Activated naive CD4-positive, alpha-beta T cell treated with anti-CD3 and anti-CD28 coated beads, Interleukin-2, amount 50 U/mL, for 24 hours (primary cell): Measurements from ENCODE around the gene DNAJC22.
"Not testable (repeated sequence)": the region's sequence is repeated elsewhere in the genome, so short reads cannot be mapped to it uniquely, and the experiment has no call there.

ENCODE experiments used
- H3K27ac Mint-ChIP-seq: one replicate; pipeline ENCODE4 v1.8.0; 2021; ENCODE audit warnings: mild to moderate bottlenecking, mixed read lengths
- H3K27me3 Mint-ChIP-seq: one replicate; pipeline ENCODE4 v1.8.0; 2021; ENCODE audit warnings: mixed read lengths
- H3K36me3 Mint-ChIP-seq: one replicate; pipeline ENCODE4 v1.8.0; 2021; ENCODE audit warnings: mixed read lengths
- H3K4me1 Mint-ChIP-seq: one replicate; pipeline ENCODE4 v1.8.0; 2021; ENCODE audit warnings: mixed read lengths
- H3K4me3 Mint-ChIP-seq: one replicate; pipeline ENCODE4 v1.8.0; 2021; ENCODE audit warnings: mild to moderate bottlenecking, mixed read lengths
- H3K9me3 Mint-ChIP-seq: one replicate; pipeline ENCODE4 v1.8.0; 2021; ENCODE audit warnings: mixed read lengths

DNAJC22 gene

DNA sequence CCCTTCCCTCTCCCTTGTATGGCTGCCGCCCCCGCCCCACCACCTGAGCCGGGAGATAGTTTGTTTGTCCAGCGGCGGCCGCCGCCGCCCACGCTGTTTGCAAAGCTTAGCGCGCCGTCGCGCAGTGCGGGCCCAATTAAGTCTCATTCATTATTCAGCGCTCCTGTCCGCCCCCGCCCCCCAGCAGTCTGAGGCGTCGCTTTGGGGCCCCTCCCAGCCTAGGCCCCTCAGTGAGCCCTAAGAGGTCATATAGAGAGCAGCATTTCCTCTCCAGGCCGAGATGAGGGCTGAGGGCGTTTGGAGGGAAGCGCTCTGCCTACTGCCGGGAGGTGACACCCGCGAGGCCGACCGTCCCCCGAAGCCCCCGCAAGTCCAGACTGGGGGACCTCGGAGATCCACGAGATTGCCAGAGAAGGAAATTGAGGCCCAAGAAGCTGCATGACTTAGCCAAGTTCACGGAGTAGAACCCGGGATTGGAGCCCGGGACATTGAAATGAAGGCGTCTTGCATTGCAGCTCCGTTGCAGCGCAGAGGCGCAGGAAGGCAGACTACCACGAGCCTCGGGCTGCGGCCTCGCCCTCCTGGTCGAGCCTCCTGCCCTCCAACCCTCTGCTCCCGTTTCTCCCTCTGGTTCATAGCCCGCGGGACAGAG, at the start of gene DNAJC22:
Gene DNAJC22 (plus strand): TSS at position 230 of the 652 bp plus-strand sequence. CDS start 1,985 bp downstream, outside the sequence.
- Mint-ChIP-seq H3K27me3 (peaks cover 40% of the 10 kb centered on the region), H3K4me1 (peaks cover 40% of the 10 kb centered on the region), H3K36me3 (no peaks in the 10 kb centered on the region), H3K4me3 (peak within 1 kb of the TSS; percentile 81), H3K9me3 (no peaks in the 10 kb centered on the region), H3K27ac (peak within 1 kb of the TSS; percentile 55)

DNA sequence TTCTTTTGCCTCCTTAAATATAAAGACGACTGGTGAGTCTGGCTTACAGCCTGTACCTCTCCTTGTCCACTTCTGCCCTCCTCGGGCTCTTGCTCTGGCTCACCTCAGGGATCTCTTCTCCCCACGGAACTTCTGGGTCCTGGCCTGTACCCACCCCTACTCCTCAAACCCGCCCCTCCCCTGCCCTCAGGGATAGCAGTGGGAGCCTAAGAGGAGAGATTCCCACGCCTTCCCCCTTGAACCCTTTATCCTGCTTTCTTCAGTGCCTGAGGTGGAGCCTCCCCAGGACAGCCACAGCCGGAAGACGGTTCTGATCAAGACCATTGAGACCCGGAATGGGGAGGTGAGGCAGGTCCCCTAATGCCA, 49.0 kb upstream of the DNAJC22 start:
- Mint-ChIP-seq H3K4me3 (peak overlapping the region; percentile 44), H3K4me1 (peaks cover 19% of the 10 kb centered on the region), H3K27me3 (peaks cover 29% of the 10 kb centered on the region), H3K27ac (peak overlapping the region; percentile 46), H3K9me3 (no peaks in the 10 kb centered on the region), H3K36me3 (no peaks in the 10 kb centered on the region)

GRCh38 chr12:49298160-49298559, 48.5 kb upstream of the DNAJC22 start:
- Mint-ChIP-seq H3K4me1 (peaks cover 19% of the 10 kb centered on the region), H3K27ac (peak overlapping the region; percentile 46), H3K9me3 (no peaks in the 10 kb centered on the region), H3K4me3 (no peak overlapping the region), H3K27me3 (peaks cover 34% of the 10 kb centered on the region), H3K36me3 (no peaks in the 10 kb centered on the region)

DNA sequence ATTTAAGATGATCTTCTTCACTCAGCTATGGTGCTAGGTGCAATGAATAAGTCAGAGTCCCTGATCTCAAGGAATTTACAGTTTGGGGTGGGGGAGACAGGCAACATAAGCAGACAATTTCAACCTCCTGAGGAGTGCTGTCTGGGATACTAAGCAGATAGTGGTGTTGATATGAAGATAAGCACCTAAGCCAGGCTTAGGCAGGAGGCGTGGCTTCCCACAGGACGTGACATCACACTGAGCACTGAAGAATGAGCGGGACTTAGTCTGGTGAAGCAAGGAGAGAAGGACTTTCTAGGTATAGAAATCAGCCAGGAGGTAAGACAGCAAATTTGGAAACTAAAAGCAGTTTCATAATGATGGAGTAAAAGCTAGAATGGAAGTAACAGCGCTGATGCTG, 44.9 kb upstream of the DNAJC22 start:
- no peaks in the 10 kb centered on the region for H3K36me3 Mint-ChIP-seq
- no peaks in the 10 kb centered on the region for H3K9me3 Mint-ChIP-seq
- no peak overlapping the region for H3K4me3 Mint-ChIP-seq
- H3K27ac Mint-ChIP-seq = no peak overlapping the region
- peaks cover 12% of the 10 kb centered on the region for H3K4me1 Mint-ChIP-seq
- peaks cover 31% of the 10 kb centered on the region for H3K27me3 Mint-ChIP-seq

- Mint-ChIP-seq H3K36me3 (no peaks in the 10 kb centered on the region), H3K4me1 (no peaks in the 10 kb centered on the region), H3K27ac (no peak overlapping the region), H3K27me3 (peaks cover 24% of the 10 kb centered on the region), H3K4me3 (no peak overlapping the region), H3K9me3 (no peaks in the 10 kb centered on the region)
These were observed 42.5 kb upstream of the DNAJC22 start for GRCh38 chr12:49304161-49304560.

DNA sequence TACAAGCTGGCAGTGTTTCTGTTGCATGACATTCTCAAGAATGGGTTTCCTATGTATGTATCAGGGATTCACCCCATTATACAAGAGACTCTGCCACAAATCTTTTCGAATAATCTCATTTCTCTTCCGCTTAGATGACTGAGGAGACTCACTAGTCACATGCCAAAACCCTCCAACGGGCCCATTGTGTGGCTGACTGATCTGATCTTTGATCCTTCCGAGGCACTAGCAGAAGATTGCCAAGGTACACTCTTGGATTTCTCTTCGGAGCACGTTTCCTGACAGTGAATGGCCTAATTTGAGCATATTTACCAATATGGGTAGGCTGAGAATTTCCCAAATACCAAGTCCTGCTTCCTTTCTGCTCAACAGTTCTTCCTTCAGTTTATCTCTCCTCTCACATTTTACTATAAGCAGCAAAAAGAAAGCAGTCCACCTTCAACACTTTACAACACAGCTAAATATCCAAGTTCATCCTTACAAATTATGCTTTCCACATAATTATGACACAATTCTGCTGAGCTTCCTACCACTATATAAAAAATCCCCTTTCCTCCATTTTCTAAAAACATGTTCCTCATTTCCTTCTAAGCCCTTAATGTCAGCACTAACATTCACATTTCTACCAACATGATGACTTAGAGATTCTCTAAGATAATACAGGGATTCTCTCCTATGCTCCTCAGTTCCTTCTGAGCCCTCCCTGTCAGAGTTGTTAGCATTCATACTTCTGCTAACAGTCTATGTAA, 40.8 kb upstream of the DNAJC22 start:
- H3K27ac Mint-ChIP-seq = no peak overlapping the region
- H3K4me1 Mint-ChIP-seq = no peaks in the 10 kb centered on the region
- H3K9me3 Mint-ChIP-seq = no peaks in the 10 kb centered on the region
- no peak overlapping the region for H3K4me3 Mint-ChIP-seq
- peaks cover 27% of the 10 kb centered on the region for H3K27me3 Mint-ChIP-seq
- no peaks in the 10 kb centered on the region for H3K36me3 Mint-ChIP-seq

DNA sequence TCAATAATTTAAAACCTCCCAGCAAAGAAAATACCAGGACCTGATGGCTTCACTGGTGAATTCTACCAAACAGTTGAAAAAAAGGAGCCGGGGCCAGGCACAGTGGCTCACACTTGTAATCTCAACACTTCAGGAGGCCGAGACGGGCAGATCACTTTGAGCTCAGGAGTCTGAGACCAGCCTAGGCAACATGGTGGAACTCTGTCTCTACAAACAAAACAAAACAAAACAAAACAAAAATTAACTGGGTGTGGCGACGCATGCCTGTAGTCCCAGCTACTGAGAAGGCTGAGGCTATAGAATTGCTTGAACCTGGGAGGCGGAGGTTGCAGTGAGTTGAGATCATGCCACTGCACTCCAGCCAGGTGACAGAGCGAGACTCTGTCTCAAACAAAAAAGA, 37.3 kb upstream of the DNAJC22 start:
- no peaks in the 10 kb centered on the region for H3K4me1 Mint-ChIP-seq
- H3K27me3 Mint-ChIP-seq = peaks cover 21% of the 10 kb centered on the region
- no peaks in the 10 kb centered on the region for H3K9me3 Mint-ChIP-seq
- no peak overlapping the region for H3K4me3 Mint-ChIP-seq
- H3K27ac Mint-ChIP-seq = no peak overlapping the region
- H3K36me3 Mint-ChIP-seq = no peaks in the 10 kb centered on the region

DNA sequence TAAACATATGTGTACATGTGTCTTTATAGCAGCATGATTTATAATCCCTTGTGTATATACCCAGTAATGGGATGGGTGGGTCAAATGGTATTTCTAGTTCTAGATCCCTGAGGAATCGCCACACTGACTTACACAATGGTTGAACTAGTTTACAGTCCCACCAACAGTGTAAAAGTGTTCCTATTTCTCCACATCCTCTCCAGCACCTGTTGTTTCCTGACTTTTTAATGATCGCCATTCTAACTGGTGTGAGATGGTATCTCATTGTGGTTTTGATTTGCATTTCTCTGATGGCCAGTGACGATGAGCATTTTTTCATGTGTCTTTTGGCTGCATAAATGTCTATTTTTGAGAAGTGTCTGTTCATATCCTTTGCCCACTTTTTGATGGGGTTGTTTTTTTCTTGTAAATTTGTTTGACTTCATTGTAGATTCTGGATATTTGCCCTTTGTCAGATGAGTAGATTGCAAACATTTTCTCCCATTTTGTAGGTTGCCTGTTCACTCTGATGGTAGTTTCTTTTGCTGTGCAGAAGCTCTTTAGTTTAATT, 36.2 kb upstream of the DNAJC22 start:
- not testable (repeated sequence) for H3K4me1 Mint-ChIP-seq, H3K36me3 Mint-ChIP-seq, H3K9me3 Mint-ChIP-seq, H3K4me3 Mint-ChIP-seq, H3K27ac Mint-ChIP-seq
- peaks cover 18% of the 10 kb centered on the region for H3K27me3 Mint-ChIP-seq

GRCh38 chr12:49314811-49315210, 31.9 kb upstream of the DNAJC22 start:
- Mint-ChIP-seq H3K36me3 (no peaks in the 10 kb centered on the region), H3K4me3 (no peak overlapping the region), H3K9me3 (no peaks in the 10 kb centered on the region), H3K27ac (no peak overlapping the region), H3K27me3 (peaks cover 7% of the 10 kb centered on the region), H3K4me1 (no peaks in the 10 kb centered on the region)

DNA sequence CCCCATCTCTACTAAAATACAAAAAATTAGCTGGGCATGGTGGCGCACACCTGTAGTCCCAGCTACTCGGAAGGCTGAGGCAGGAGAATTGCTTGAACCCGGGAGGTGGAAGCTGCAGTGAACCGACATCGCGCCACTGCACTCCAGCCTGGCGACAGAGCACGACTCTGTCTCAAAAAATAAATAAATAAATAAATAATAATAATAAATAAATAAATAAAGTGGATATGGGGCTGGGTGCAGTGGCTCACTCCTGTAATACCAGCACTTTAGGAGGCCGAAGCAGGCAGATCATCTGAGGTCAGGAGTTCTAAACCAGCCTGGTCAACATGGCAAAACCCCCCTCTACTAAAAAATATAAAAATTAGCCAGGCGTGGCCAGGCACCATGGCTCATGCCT, 29.6 kb upstream of the DNAJC22 start:
- H3K36me3 Mint-ChIP-seq, H3K9me3 Mint-ChIP-seq, H3K27ac Mint-ChIP-seq, H3K27me3 Mint-ChIP-seq, H3K4me1 Mint-ChIP-seq, H3K4me3 Mint-ChIP-seq: not testable (repeated sequence)

DNA sequence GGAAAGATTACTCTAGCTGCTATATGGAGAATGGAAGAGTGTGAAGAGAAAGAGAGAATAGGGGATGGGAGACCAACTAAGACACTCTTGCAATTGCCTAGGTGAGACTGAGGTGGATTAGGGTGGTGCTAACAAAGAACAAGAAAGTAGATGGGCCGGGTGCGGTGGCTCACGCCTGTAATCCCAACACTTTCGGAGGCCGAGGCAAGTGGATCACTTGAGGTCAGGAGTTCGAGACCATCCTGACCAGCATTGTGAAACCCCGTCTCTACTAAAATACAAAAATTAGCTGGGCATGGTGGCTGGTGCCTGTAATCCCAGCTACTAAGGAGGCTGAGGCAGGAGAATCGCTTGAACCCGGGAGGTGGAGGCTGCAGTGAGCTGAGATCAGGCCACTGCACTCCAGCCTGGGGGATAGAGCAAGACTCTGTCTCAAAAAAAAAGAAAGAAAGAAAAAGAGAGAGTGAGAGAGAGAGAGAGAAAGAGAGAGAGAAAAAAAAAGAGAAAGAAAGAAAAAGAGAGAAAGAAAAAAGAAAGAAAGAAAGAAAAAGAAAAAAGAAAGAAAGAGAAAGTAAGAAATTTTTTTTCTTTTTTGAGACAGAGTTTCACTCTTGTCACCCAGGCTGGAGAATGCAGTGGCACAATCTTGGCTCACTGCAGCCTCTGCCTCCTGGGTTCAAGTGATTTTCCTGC, 26.1 kb upstream of the DNAJC22 start:
- not testable (repeated sequence) for H3K27ac Mint-ChIP-seq, H3K9me3 Mint-ChIP-seq, H3K36me3 Mint-ChIP-seq, H3K27me3 Mint-ChIP-seq
- Mint-ChIP-seq H3K4me3 (peak overlapping the region; percentile 60), H3K4me1 (peaks cover 21% of the 10 kb centered on the region)

DNA sequence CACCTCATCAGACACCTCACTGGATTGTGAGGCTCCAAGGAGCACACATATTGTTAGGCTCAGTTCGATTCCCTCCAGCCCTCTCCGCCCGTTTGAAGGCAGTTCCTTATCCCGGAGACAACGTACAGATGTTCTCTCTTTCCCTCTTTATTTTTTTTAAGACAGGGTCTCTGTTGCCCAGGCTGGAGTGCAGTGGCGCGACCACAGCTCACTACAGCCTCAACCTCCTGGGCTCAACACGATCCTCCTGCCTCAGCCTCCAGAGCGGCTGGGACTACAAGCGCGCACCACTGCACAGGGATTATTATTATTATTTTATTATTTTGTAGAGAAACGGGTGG, 24.4 kb upstream of the DNAJC22 start:
- Mint-ChIP-seq H3K4me1 (peaks cover 21% of the 10 kb centered on the region), H3K27me3 (no peaks in the 10 kb centered on the region), H3K9me3 (no peaks in the 10 kb centered on the region), H3K4me3 (peak overlapping the region; percentile 96), H3K36me3 (no peaks in the 10 kb centered on the region), H3K27ac (peak overlapping the region; percentile 87)

DNA sequence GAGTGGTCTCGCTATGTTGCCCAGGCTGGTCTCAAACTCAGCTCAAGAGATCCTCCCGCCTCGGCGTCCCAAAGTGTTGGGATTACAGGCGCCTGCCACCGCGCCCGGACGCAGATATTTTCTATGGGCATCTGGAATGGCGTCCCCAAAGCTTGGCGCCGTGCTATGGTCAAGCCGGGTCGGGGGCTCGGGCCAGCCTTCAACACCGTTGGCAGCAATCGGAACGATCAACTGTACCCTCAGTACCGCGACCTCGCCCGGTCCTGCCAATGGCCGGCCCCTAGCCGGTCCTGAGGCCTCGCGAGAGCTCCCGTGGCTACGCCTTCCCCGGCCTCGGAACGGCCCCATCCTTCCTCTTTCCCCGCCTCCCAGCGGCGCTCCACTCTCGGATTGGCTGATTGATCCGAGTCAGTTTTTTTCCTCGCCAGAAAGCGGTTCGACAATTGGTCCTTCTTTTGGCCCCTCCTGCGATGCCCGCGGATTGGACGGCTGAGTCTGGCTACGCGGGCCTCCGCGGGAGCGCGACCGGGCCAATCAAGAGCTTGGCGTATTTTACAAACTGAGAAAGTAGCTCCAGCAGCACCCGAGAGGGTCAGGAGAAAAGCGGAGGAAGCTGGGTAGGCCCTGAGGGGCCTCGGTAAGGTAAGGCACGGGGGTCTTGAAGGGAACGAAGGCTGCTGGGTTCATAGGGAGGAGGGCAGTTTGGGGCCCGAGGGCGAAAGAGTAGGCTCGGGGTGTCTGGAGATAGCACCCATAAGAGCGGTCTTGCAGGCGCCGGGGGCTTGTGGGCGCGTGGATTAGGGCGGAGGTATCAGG, 23.8 kb upstream of the DNAJC22 start, which contains the start of gene TROAP:
Gene TROAP (plus strand): TSS at position 548 of the 816 bp plus-strand sequence. CDS start 354 bp downstream, outside the sequence.
- peaks cover 21% of the 10 kb centered on the region for H3K4me1 Mint-ChIP-seq
- no peaks in the 10 kb centered on the region for H3K27me3 Mint-ChIP-seq
- H3K36me3 Mint-ChIP-seq = no peaks in the 10 kb centered on the region
- no peaks in the 10 kb centered on the region for H3K9me3 Mint-ChIP-seq
- peak within 1 kb of the TSS; percentile 96 for H3K4me3 Mint-ChIP-seq
- H3K27ac Mint-ChIP-seq = peak within 1 kb of the TSS; percentile 87

- Mint-ChIP-seq H3K27ac (no peak overlapping the region), H3K4me3 (peak overlapping the region; percentile 96), H3K4me1 (peaks cover 21% of the 10 kb centered on the region), H3K27me3 (no peaks in the 10 kb centered on the region), H3K9me3 (no peaks in the 10 kb centered on the region), H3K36me3 (no peaks in the 10 kb centered on the region)
These were observed 23.1 kb upstream of the DNAJC22 start for GRCh38 chr12:49323524-49324097.

DNA sequence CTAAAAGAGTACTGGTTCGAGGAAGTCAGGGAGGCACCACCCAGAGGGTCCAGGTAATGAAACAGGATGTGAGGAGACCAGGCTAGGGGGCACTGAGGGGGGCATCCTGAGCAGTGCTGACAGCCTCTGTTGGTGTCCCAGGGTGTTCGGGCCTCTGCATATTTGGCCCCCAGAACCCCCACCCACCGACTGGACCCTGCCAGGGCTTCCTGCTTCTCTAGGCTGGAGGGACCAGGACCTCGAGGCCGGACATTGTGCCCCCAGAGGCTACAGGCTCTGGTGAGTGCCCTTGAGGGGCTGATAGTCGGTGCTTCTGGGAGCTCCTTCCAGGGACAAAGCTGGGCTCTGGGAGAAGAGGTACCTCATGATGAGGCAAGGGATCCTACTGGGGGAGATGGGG, 21.1 kb upstream of the DNAJC22 start:
- no peaks in the 10 kb centered on the region for H3K27me3 Mint-ChIP-seq
- H3K36me3 Mint-ChIP-seq = no peaks in the 10 kb centered on the region
- no peaks in the 10 kb centered on the region for H3K9me3 Mint-ChIP-seq
- no peak overlapping the region for H3K27ac Mint-ChIP-seq
- H3K4me1 Mint-ChIP-seq = peaks cover 21% of the 10 kb centered on the region
- no peak overlapping the region for H3K4me3 Mint-ChIP-seq
